SK-N-SH treated with all-trans-retinoic acid at 6 μM for 48 hours (cell line): ENCODE measurements around the gene CDC5L.

Source experiments
- ATAC-seq: fragments of 200-7000 bp; cut with Tn5 transposase; 3 replicates; pipeline ENCODE4 v1.9.1; 2020; ENCODE audit warnings: mild to moderate bottlenecking, moderate library complexity
- ARNTL ChIP-seq: fragments of 450-650 bp; formaldehyde crosslinking; IDR thresholded peaks from 2 replicates; pipeline ENCODE4 v1.5.0; 2020; ENCODE audit warnings: low read depth, mild to moderate bottlenecking, moderate library complexity, borderline replicate concordance
- CSDC2 ChIP-seq: fragments of 250-450 bp; sonication (Bioruptor Pico); IDR thresholded peaks from 2 replicates; pipeline ENCODE4 v1.5.0; 2020; ENCODE audit warnings: mild to moderate bottlenecking, moderate library complexity
- ESRRG ChIP-seq: fragments of 250-450 bp; sonication (Bioruptor Pico); IDR thresholded peaks from 2 replicates; pipeline ENCODE4 v1.6.1; 2021; ENCODE audit warnings: mild to moderate bottlenecking
- GLIS3 ChIP-seq: fragments of 250-450 bp; sonication (Bioruptor Pico); IDR thresholded peaks from 2 replicates; pipeline ENCODE4 v1.5.0; 2020; ENCODE audit warnings: mild to moderate bottlenecking, moderate library complexity
- ISL1 ChIP-seq: fragments of 250-450 bp; sonication (Bioruptor Pico); IDR thresholded peaks from 2 replicates; pipeline ENCODE4 v2.1.2; 2022; ENCODE audit warnings: mild to moderate bottlenecking, moderate library complexity
- OSR1 ChIP-seq: fragments of 250-450 bp; sonication (Bioruptor Pico); IDR thresholded peaks from 2 replicates; pipeline ENCODE4 v1.8.0; 2022; ENCODE audit warnings: moderate library complexity, mild to moderate bottlenecking, inconsistent platforms
- PPARA ChIP-seq: fragments of 250-450 bp; sonication (Bioruptor Pico); IDR thresholded peaks from 2 replicates; pipeline ENCODE4 v1.5.0; 2020; ENCODE audit warnings: mild to moderate bottlenecking, borderline replicate concordance
- RARB ChIP-seq: fragments of 250-450 bp; sonication (Bioruptor Pico); IDR thresholded peaks from 2 replicates; pipeline ENCODE4 v1.8.0; 2021; ENCODE audit warnings: mild to moderate bottlenecking, moderate library complexity
- SNAI2 ChIP-seq: fragments of 250-450 bp; sonication (Bioruptor Pico); IDR thresholded peaks from 2 replicates; pipeline ENCODE4 v1.5.0; 2020; ENCODE audit warnings: mild to moderate bottlenecking, moderate library complexity
- TOX ChIP-seq: fragments of 250-450 bp; sonication (Bioruptor Pico); IDR thresholded peaks from 2 replicates; pipeline ENCODE4 v1.8.0; 2021; ENCODE audit warnings: mild to moderate bottlenecking, moderate library complexity, borderline replicate concordance
- ZC3H10 ChIP-seq: fragments of 250-450 bp; sonication (Bioruptor Pico); IDR thresholded peaks from 2 replicates; pipeline ENCODE4 v1.5.1; 2021; ENCODE audit warnings: mild to moderate bottlenecking, moderate library complexity
- ZFP30 ChIP-seq: fragments of 450-650 bp; formaldehyde crosslinking; IDR thresholded peaks from 2 replicates; pipeline ENCODE4 v1.5.0; 2022; ENCODE audit warnings: mild to moderate bottlenecking, moderate library complexity
- ZNF565 ChIP-seq: fragments of 450-650 bp; formaldehyde crosslinking; conservative IDR thresholded peaks from 2 replicates; pipeline ENCODE4 v1.5.0; 2020; ENCODE audit warnings: low read depth, mild to moderate bottlenecking, moderate library complexity
- ZNF70 ChIP-seq: fragments of 450-650 bp; formaldehyde crosslinking; IDR thresholded peaks from 2 replicates; pipeline ENCODE4 v1.5.0; 2020; ENCODE audit warnings: mild to moderate bottlenecking, moderate library complexity
- ZNF8 ChIP-seq: fragments of 450-650 bp; formaldehyde crosslinking; IDR thresholded peaks from 2 replicates; pipeline ENCODE4 v1.5.0; 2020; ENCODE audit warnings: mild to moderate bottlenecking, moderate library complexity
- TF ChIP-seq, protein P1 (sequence below): fragments of 250-450 bp; sonication (Bioruptor Pico); IDR thresholded peaks from 2 replicates; pipeline ENCODE4 v1.5.1; 2020; ENCODE audit warnings: low read depth, mild to moderate bottlenecking, moderate library complexity
- TF ChIP-seq, protein P2 (sequence below): fragments of 250-450 bp; sonication (Bioruptor Pico); IDR thresholded peaks from 2 replicates; pipeline ENCODE4 v1.5.1; 2021; ENCODE audit warnings: mild to moderate bottlenecking, moderate library complexity
- TF ChIP-seq, protein P3 (sequence below): fragments of 250-450 bp; sonication (Bioruptor Pico); IDR thresholded peaks from 2 replicates; pipeline ENCODE4 v1.8.0; 2020; ENCODE audit warnings: mild to moderate bottlenecking, moderate library complexity, borderline replicate concordance
- TF ChIP-seq, protein P4 (sequence below): fragments of 250-450 bp; sonication (Bioruptor Pico); IDR thresholded peaks from 2 replicates; pipeline ENCODE4 v1.5.0; 2020; ENCODE audit warnings: mild to moderate bottlenecking, moderate library complexity

Gene CDC5L

DNA sequence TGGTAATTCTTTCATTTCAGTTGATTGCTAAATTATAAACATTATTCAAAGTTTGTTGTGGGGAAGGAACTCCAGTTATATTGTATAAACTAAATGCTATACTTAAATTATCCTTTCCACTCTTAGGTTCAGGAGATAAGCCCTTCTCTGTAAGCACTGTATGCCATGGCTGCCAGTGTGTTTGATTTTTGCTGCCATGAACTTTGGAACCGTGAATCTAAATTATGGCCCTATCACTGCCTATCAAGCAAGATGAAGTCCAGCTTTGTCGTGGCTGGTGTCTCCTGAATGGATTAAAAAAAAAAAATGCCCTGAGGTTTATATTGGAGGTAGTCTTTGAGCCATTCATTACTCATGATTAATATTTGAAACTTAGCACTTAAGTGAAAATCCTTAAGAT lies 44.7 kb downstream of the CDC5L start:
- ATAC-seq, result no peak
- TF ChIP-seq SNAI2 (CRISPR knock-in tag) (no peak), CSDC2 (CRISPR knock-in tag) (no peak), ESRRG (no peak), ZFP30 (CRISPR knock-in tag) (no peak), ZNF565 (CRISPR knock-in tag) (no peak), ZC3H10 (CRISPR knock-in tag) (no peak), ARNTL (no peak)
- TF ChIP-seq, protein P1, sequence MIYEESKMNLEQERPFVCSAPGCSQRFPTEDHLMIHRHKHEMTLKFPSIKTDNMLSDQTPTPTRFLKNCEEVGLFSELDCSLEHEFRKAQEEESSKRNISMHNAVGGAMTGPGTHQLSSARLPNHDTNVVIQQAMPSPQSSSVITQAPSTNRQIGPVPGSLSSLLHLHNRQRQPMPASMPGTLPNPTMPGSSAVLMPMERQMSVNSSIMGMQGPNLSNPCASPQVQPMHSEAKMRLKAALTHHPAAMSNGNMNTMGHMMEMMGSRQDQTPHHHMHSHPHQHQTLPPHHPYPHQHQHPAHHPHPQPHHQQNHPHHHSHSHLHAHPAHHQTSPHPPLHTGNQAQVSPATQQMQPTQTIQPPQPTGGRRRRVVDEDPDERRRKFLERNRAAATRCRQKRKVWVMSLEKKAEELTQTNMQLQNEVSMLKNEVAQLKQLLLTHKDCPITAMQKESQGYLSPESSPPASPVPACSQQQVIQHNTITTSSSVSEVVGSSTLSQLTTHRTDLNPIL (CRISPR knock-in tag), result no peak
- TF ChIP-seq, protein P2, sequence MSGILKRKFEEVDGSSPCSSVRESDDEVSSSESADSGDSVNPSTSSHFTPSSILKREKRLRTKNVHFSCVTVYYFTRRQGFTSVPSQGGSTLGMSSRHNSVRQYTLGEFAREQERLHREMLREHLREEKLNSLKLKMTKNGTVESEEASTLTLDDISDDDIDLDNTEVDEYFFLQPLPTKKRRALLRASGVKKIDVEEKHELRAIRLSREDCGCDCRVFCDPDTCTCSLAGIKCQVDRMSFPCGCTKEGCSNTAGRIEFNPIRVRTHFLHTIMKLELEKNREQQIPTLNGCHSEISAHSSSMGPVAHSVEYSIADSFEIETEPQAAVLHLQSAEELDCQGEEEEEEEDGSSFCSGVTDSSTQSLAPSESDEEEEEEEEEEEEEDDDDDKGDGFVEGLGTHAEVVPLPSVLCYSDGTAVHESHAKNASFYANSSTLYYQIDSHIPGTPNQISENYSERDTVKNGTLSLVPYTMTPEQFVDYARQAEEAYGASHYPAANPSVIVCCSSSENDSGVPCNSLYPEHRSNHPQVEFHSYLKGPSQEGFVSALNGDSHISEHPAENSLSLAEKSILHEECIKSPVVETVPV, result no peak

DNA sequence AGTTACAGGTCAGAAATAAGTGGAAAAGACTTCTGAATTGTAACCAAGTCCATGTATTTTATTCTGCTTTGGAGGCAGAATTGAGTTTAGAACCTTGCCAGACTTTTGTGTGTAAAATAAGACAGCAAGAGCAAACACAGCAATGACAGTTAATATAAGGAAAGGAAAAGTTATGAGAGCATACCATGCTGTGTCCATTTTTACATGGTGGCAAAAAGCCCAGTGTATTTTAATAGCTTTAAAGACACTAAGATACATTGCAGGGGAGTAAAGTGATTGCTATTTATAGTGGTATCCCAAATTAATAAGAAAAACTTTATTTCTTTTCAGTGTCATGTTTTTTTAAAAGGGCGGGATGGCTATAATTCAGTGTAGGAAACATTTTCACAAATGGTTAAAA lies 45.2 kb downstream of the CDC5L start:
- ATAC-seq, result no peak
- no peak for TF ChIP-seq CSDC2 (CRISPR knock-in tag)
- no peak for TF ChIP-seq OSR1 (CRISPR knock-in tag)
- no peak for TF ChIP-seq GLIS3 (CRISPR knock-in tag)
- TF ChIP-seq, protein P2, result no peak
- TF ChIP-seq, protein P1 (CRISPR knock-in tag), result no peak
- TF ChIP-seq PPARA (CRISPR knock-in tag), result no peak
- no peak for TF ChIP-seq ZNF8
- TF ChIP-seq SNAI2 (CRISPR knock-in tag), result no peak
- TF ChIP-seq, protein P3, sequence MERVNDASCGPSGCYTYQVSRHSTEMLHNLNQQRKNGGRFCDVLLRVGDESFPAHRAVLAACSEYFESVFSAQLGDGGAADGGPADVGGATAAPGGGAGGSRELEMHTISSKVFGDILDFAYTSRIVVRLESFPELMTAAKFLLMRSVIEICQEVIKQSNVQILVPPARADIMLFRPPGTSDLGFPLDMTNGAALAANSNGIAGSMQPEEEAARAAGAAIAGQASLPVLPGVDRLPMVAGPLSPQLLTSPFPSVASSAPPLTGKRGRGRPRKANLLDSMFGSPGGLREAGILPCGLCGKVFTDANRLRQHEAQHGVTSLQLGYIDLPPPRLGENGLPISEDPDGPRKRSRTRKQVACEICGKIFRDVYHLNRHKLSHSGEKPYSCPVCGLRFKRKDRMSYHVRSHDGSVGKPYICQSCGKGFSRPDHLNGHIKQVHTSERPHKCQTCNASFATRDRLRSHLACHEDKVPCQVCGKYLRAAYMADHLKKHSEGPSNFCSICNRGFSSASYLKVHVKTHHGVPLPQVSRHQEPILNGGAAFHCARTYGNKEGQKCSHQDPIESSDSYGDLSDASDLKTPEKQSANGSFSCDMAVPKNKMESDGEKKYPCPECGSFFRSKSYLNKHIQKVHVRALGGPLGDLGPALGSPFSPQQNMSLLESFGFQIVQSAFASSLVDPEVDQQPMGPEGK (CRISPR knock-in tag), result no peak
- TF ChIP-seq ZNF565 (CRISPR knock-in tag), result no peak
- no peak for TF ChIP-seq ZC3H10 (CRISPR knock-in tag)

DNA sequence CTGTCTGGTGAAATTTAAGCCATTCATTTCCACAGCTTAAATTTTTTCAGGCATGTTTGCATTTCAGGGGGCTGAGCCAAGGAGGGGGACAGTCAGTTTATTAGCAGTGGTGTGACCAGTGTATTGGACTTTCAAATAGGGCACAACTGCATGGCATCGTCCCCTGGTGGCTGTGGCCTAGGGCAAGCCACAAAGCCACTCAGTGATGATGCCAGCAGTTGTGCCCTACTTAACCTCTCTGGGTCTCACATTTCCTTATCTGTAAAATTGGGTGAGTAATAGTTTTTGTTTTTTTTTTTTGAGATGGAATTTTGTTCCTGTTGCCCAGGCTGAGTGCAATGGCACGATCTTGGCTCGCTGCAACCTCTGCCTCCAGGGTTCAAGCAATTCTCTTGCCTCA lies 48.0 kb downstream of the CDC5L start:
- TF ChIP-seq CSDC2 (CRISPR knock-in tag) (no peak), ZNF8 (no peak), GLIS3 (CRISPR knock-in tag) (no peak), ESRRG (no peak), OSR1 (CRISPR knock-in tag) (no peak), TOX (CRISPR knock-in tag) (no peak), ZFP30 (CRISPR knock-in tag) (no peak)
- TF ChIP-seq, protein P4, sequence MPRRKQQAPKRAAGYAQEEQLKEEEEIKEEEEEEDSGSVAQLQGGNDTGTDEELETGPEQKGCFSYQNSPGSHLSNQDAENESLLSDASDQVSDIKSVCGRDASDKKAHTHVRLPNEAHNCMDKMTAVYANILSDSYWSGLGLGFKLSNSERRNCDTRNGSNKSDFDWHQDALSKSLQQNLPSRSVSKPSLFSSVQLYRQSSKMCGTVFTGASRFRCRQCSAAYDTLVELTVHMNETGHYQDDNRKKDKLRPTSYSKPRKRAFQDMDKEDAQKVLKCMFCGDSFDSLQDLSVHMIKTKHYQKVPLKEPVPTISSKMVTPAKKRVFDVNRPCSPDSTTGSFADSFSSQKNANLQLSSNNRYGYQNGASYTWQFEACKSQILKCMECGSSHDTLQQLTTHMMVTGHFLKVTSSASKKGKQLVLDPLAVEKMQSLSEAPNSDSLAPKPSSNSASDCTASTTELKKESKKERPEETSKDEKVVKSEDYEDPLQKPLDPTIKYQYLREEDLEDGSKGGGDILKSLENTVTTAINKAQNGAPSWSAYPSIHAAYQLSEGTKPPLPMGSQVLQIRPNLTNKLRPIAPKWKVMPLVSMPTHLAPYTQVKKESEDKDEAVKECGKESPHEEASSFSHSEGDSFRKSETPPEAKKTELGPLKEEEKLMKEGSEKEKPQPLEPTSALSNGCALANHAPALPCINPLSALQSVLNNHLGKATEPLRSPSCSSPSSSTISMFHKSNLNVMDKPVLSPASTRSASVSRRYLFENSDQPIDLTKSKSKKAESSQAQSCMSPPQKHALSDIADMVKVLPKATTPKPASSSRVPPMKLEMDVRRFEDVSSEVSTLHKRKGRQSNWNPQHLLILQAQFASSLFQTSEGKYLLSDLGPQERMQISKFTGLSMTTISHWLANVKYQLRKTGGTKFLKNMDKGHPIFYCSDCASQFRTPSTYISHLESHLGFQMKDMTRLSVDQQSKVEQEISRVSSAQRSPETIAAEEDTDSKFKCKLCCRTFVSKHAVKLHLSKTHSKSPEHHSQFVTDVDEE (CRISPR knock-in tag), result no peak
- no peak for ATAC-seq

DNA sequence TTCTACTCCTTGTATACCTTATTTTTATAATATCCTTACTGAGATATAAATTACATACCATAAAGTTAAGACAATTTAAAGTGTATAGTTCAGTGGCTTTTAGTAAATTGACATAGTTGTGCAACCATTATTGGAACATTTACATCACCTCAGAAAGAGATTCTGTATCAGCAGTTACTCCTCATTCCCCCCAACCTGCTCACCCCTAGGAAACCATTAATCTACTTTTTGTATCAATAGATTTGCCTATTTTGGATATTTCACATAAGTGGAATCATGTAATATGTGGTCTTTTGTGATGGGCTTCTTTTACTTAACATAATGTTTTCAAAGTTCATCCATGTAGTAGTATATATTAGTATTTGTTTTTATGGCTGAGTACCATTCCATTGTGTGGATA lies 51.3 kb downstream of the CDC5L start:
- TF ChIP-seq ARNTL, result no peak
- TF ChIP-seq ISL1 (CRISPR knock-in tag), result no peak
- TF ChIP-seq, protein P2, result no peak
- no peak for TF ChIP-seq ZNF565 (CRISPR knock-in tag)
- TF ChIP-seq RARB, result no peak
- no peak for TF ChIP-seq ZFP30 (CRISPR knock-in tag)
- TF ChIP-seq SNAI2 (CRISPR knock-in tag), result no peak
- TF ChIP-seq ZNF8, result no peak
- no peak for TF ChIP-seq ZNF70 (CRISPR knock-in tag)
- TF ChIP-seq OSR1 (CRISPR knock-in tag), result no peak

More for the DNA sequence above, 51.3 kb downstream of the CDC5L start:
- no peak for ATAC-seq
